Eye (tissue), 1 donor: ENCODE measurements around the gene LRAT.

Experiments used
- DNase-seq: peaks from one replicate; pipeline ENCODE4 v3.0.0-alpha.2; 2015

The LRAT gene

DNA sequence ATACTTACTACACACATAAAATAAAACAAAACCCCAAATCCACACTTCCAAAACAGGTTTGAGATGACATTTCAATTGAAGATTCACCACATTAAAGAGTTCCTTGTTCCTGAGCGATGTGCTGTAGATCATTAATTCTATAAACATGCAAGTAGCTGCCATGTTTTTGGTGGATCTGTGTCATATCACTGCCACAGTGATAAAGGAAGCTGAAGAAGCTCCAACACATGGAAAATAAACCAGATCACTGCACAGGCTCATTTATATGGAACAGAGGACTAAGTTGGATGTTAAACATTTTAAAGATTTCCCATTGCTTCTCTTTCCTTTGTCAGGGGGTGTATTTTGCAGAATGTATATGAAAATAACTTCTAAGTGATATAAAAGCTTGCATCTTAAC is 34.5 kb downstream of the LRAT start:
- DNase-seq, result no peak

DNA sequence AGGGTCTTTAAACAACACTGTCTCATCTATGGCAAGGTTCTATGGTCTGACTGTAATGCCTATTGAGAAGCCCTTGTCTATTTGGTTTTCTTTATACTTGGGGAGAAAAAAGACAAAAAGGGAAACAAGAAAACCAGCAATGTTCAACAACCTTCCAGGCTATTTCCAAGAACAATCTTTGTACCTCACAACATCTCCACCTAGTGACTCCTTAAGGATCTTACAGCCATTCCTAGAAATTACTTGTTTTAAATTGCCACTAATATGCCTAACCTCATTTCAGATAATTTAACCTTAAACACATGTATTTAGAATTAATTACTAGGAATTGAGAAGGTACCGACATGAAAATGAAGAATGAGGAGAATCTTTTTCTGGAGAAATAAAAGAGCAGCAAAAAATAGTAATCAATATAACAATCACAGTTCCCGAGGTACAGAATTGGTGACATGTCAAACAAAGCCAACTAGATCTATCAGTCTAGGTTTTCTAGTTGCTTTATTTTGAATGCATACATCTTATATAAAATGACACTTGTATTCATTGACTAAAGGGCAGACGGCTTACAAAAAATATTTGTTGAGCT is 35.7 kb downstream of the LRAT start:
- DNase-seq, result peak; percentile 57

DNA sequence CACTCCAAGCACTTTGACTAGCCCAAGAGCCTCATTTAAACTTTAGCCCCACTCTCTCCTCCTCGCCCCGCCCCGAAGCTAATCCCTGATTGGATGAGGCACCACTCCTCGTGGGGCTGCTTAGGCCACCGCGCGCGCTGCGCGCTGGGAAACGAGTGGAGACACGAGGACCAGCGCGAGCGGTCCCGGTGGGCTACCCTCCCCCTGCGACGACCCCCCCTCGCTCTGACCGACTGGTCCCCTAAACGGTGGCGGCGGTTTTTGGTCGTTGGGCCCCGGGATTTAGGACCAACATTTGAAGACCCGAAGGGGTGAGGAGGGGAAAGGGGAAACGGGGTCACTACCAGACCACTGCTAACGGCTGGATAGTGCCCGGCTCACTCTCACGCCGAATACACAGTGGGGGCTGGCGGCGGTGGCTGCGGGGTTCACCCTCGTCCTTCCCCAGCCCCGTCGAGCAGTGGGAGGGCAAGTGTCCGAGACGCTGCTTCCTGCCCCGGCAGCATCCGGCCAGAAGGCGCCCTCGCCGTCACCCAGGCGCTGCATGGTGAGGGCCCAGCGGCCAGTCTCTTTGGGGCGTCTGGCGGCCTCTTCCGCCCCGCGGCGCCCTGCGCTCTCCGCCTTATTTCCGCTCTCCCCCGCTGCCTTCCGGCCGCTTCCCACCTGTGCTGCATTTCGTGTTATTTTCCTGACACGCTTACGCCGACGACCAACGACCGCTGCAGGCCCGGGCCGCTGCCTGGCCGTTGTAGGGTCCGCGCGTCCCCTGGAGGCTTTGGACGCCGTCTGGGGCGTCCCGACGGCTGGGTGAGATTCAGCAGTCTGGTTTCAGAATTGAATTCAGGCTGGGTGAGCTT is 37.6 kb downstream of the LRAT start, which contains the start of gene RBM46:
RBM46 (plus strand) TSS at position 147 of the 857 bp plus-strand sequence. CDS start 15,481 bp downstream, outside the sequence.
- DNase-seq, result no peak

DNA sequence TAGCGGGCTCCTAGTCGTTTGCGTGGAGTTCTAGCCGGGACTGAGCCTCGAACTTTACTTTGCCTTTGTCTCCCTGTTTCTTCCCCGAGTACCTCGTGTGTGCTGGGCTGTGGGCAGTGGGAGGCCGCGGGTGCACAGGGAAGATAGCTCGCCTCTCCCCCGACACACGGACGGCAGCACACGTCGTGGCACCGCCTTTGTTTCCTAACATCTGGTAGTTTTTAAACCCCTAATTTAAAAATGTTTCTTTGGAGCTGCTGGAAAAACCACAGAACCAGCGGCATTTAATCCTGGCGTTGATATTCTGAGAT is 38.1 kb downstream of the LRAT start:
- DNase-seq, result no peak
